Stimulated activated CD8-positive, alpha-beta memory T cell treated with anti-CD3 and anti-CD28 coated beads, Interleukin-12 subunit alpha, Interleukin-12 subunit beta, amount 100 ng/mL, for 24 hours (primary cell): ENCODE data around the gene MYCBP2.
"Not testable (repeated sequence)": the region's sequence is repeated elsewhere in the genome, so short reads cannot be mapped to it uniquely, and the experiment has no call there.

ENCODE experiments used
- DNase-seq: peaks from one replicate; pipeline ENCODE4 v3.0.0-alpha.2; 2020; ENCODE audit errors: extremely low read depth

MYCBP2 gene

GRCh38 chr13:77338961-77339401 is 12.1 kb upstream of the MYCBP2 start:
- DNase-seq: no peak

- no peak for DNase-seq
These were observed 11.4 kb upstream of the MYCBP2 start for GRCh38 chr13:77338329-77338728.

GRCh38 chr13:77337159-77337558 is 10.3 kb upstream of the MYCBP2 start:
- DNase-seq: no peak

- no peak for DNase-seq
These were observed 8.6 kb upstream of the MYCBP2 start for GRCh38 chr13:77335543-77335942.

- DNase-seq: no peak
These were observed 6.7 kb upstream of the MYCBP2 start for GRCh38 chr13:77333594-77333993.

GRCh38 chr13:77331421-77331820 is 4.5 kb upstream of the MYCBP2 start:
- no peak for DNase-seq

- DNase-seq: no peak
These were observed 3.2 kb upstream of the MYCBP2 start for GRCh38 chr13:77329911-77330584.

GRCh38 chr13:77329133-77329910 is 2.4 kb upstream of the MYCBP2 start:
- peak; percentile 81 for DNase-seq

- no peak for DNase-seq
These were observed 1.9 kb upstream of the MYCBP2 start for GRCh38 chr13:77328819-77329132.

- no peak for DNase-seq
These were observed 1.4 kb downstream of the MYCBP2 start for GRCh38 chr13:77325371-77325980.

GRCh38 chr13:77323858-77324257 is 3.0 kb downstream of the MYCBP2 start:
- DNase-seq: no peak

GRCh38 chr13:77319536-77319935 is 7.4 kb downstream of the MYCBP2 start:
- no peak for DNase-seq

GRCh38 chr13:77318741-77319140 is 8.2 kb downstream of the MYCBP2 start:
- DNase-seq: no peak

GRCh38 chr13:77316430-77316829 is 10.5 kb downstream of the MYCBP2 start:
- DNase-seq: no peak

GRCh38 chr13:77315509-77315908 is 11.4 kb downstream of the MYCBP2 start:
- DNase-seq: not testable (repeated sequence)

GRCh38 chr13:77313923-77314322 is 13.0 kb downstream of the MYCBP2 start:
- no peak for DNase-seq

- no peak for DNase-seq
These were observed 14.6 kb downstream of the MYCBP2 start for GRCh38 chr13:77312311-77312710.

- DNase-seq: no peak
These were observed 16.2 kb downstream of the MYCBP2 start for GRCh38 chr13:77310579-77311279.

- DNase-seq: no peak
These were observed 16.7 kb downstream of the MYCBP2 start for GRCh38 chr13:77310161-77310560.

- DNase-seq: no peak
These were observed 17.6 kb downstream of the MYCBP2 start for GRCh38 chr13:77309254-77309653.

- no peak for DNase-seq
These were observed 20.4 kb downstream of the MYCBP2 start for GRCh38 chr13:77306458-77306857.

GRCh38 chr13:77305266-77305665 is 21.6 kb downstream of the MYCBP2 start:
- no peak for DNase-seq
